NCI-H1436 (cell line): ENCODE results near the gene OR2H1.

Experiments used
- DNase-seq: peaks from one replicate; lab custom pipeline; 2025; lab: John Stamatoyannopoulos, UW

OR2H1 gene

DNA sequence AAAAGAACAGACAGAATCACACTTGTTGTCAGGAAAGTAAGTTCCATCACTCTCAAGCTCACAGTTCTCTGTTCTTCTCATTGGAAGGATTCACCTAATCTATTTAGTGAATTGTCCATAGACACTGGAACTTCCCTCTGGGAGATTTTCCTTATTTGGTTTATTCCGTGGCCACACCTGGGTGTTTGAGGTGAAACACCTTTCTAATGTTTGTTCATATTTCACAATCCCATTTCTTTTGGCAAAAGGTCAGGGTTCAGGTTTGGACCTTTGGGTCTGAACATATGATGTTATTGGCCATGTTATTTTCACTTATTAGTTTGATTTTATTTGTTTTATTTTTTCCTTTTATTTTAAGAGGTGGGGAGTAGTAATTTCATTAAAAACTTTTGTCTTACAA is 26.8 kb downstream of the OR2H1 start:
- DNase-seq = no peak

DNA sequence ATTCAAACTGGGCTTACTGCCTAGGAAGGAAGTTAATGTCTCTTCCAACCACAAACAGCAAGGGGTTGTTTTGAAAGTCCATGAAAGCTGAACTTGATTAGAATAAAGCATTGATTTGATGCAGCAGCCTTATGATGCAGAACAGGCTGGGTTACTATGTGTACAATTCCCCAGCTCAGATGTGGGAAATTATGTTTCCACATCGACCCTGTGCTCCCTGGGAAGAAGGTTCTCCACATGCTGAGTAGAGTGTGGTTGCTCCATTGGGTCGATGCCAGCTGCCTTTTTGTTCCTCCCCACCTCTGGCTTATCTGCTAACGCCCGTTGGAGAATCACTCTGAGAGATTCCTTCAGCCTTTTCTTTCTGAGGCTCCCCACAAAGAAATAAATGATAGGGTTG is 29.6 kb downstream of the OR2H1 start:
- no peak for DNase-seq

DNA sequence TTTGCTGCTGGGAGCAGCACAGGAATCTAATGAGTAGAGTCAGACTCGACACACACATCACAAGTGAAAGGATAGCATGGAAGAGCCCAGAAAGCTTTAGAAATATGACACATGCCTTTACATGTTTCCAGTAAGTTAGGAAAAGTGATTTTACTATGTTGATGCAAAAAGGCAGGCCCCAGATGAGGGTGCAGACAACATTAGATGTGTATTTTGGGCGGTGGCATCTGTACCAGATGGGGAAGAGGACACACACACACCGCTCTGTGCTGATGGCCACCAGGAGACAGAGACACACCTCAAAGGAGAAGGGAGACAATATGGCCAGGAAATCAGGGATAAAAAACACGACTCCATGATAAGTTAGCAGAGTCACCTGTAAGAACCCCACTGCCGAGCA is 30.2 kb downstream of the OR2H1 start:
- DNase-seq = no peak

DNA sequence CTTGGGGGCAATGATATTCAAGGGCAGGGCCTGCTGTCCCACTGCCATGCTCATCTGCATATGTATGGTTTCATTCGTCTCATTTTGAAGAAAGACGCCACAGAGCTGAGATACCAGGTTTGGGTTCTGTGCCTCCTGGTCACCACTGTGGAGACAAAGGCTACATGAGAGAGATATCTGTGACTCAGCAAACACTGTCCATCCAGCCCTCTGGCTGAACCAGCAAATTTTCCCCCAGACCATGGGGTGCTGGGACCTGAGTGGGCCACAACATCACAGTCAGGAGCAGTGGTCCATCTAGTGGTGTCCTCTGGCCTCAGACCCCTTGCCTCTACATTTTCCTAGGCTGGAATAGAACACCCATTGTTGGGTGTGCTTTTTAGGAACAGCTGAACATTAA is 30.7 kb downstream of the OR2H1 start, which contains the start of gene MAS1L:
TSS of gene MAS1L (minus strand) at position 297 of the 400 bp plus-strand sequence. CDS start at position 243, 54 bp downstream.
- DNase-seq = no peak

DNA sequence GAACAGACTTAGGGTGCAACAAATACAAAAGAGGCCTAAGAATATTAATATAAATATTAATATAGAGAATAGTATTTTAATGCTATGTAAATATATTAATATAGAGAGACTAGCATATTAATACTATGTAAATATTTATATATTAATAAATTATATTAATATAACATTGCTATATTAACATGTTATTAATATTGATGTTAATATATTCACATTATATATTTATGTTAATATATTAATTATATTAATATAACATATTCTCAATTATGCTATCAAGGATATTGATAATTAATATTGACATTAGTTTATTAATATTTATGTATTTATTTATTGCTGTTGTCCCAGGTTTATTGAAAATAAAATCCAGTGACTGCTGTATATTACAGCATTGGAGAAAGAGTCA is 31.9 kb downstream of the OR2H1 start:
- DNase-seq = no peak

DNA sequence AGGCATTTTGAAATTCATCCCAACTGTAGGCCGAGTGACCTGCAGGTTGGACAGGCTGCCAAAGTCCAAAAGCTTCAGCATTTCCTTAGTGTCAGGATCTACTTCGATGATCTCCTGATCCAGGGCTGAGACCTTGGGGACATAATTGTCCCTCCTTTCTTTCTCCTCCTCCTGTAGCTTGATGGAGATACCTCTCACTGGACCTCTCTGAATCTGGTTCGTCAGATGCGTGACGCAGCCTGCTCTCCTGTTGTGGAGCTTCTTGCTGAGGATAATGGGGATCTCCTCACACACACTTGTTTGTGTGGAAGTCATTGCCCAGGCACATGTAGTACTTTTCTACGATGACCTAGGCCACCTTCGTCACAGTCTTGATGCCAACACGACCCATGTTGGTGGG is 32.3 kb downstream of the OR2H1 start:
- no peak for DNase-seq

DNA sequence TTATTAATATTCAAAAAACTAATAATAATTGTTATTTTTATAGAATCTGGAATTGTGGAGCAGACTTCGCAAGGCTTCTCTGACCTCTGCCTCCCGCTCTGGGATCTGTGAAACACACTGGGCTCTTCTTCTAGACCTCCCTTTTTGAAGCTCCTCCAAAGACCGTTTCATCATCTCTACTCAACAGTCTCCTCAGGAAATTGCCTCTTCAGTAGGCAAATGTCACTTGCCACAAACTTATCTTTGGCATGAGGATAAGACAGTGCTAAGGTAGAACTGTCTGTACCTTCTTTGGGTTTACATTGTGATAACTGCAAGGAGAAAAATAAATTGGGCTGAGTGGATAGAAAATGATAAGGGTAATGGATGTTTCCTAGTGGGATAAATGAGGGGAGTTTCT is 33.1 kb downstream of the OR2H1 start:
- DNase-seq = no peak

DNA sequence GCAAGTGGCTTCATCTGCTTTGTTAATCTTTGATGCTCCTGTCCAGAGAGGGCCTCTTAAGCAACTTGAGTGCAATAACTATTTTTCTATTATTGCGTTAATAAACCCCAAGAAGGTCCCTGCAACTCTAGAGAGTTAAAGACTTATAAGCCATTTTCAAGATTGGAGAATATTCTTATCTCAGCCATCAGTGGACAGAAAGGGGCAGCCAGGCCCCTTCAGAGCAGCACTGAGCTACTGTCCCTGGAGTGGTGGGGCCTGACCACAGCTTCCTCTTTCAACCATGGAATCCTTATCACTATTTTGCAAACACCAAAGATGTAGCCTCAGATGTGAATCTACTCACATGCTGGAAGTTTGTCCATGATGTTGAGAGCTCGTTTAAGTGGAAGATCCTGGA is 33.6 kb downstream of the OR2H1 start:
- DNase-seq = no peak

DNA sequence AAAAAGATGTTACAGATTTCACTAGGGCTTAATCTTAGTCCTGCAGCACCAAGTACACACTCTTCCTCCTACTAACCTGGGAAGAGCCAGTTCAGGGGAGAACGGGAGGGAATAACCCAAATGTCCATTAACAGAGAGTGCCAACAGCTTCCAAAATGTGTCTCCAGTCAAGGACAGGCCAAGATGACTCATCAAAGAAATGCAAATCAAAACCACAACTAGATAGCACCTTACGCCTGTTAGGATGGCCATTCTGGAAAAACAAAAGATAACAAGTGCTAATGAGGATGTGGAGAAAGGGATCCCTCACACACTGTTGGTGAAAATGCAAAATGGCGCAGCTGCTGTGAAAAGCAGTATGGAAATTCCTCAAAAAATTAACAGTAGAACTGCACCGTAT is 34.6 kb downstream of the OR2H1 start:
- DNase-seq = no peak

DNA sequence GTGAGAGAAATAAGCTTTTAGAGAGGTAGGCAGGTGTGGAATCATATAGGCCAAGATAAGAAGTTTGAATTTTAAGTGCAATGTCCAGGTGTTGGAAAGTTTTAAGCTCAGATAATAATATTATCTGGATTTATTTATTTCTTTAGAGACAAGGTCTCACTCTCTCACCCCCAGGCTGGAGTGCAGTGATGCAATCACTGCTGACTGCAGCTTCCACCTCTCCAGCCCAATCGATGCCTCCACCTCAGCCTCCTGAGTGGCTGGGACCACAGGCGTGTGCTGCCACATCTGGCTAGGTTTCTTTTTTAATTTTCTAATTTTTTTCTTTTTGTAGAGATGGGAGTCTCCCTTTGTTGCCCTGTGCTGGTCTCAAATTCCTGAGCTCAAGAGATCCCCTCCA is 36.3 kb downstream of the OR2H1 start:
- no peak for DNase-seq

DNA sequence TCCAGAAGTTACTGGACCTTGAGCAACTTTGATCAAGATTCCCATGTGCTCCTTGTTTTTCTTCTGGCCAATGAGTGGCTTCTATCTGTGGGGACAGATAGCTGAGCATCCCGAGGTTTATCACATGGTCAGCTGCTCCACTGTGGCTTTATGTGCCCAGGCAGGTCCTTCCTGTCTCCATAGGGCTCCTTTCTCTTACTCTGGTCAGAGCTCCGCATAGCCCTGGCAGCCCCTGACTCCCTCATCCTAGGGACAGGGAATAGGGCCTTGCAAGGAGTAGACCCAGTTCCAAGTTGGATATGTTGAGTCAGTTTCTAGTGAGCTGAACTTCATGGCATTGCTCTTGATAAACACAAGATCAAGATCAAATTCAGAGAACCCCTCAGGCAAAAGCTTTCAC is 37.2 kb downstream of the OR2H1 start:
- DNase-seq = no peak

DNA sequence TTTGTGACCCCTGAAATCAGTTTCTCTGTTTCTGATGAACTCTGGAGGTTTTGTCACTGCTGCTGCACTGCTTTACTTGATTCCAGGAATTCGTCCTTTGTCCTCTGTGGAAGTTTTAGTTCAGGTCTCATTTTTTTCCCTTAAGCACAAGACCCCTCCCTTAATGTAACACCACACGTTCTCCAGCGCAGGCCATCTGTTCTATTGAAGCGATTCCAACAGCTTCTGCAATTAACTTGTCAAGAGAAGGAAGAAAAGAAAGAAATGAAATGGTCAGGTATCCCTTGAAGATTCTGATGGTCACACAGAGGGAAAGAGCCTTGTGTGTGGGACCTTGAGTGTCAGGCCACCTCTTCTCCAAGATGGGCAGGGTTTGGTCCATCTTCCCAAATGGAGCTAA is 38.6 kb downstream of the OR2H1 start:
- DNase-seq = no peak

DNA sequence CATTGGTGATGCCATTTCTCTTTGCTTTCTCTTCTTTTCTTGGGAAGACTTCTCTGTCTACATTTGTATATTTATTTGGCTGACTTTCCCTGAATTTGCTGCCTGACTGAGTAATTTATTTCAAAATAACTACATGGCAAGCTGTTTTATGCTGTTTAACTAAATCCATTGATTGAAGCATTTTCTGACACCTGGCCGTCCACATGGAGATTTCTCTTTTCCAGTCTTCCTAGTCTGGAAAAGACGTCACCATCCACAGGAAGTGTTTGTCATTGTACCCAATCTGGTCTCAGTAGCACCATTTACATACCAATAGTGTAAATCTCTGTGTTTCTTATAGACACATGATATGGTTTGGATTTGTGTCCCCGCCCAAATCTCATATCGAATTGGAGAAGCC is 40.0 kb downstream of the OR2H1 start:
- no peak for DNase-seq

DNA sequence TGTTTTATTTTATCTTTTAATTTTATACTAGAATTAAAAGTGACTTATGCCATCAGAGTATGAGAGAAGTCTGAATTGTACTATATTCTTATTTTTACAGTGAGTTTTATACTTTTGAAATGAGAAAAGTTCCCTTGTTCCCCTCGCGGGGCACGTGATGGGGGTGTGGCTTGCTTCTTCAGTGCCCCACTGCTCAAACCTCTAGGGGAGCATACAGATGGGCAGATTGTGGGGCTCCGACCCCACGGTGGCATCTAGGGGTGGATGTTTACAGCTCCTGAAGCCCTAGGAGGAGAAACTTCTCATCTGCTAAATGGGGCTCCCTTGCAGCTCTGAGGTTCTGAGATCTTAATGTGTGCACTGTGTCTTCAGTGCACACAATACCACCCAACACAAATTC is 42.7 kb downstream of the OR2H1 start:
- DNase-seq = no peak

DNA sequence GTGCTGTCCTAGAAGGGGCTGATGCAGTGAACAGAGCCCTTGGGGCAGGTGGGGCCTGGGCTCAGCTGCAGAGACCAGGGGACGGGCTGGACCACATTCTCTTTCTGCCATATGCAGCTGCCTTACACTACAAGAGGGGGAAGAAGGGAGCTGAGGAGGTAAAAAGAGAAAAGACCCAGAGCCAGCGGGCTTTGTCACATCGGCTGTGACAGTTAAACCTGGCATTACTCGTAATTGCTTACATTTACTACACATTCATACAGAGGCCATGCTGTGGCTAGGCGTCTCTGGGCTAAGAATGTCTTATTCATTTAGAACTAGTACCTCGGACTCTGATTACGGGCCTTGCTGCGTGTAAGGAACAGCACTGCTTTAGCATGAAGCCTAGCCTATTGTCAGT is 43.6 kb downstream of the OR2H1 start:
- no peak for DNase-seq

DNA sequence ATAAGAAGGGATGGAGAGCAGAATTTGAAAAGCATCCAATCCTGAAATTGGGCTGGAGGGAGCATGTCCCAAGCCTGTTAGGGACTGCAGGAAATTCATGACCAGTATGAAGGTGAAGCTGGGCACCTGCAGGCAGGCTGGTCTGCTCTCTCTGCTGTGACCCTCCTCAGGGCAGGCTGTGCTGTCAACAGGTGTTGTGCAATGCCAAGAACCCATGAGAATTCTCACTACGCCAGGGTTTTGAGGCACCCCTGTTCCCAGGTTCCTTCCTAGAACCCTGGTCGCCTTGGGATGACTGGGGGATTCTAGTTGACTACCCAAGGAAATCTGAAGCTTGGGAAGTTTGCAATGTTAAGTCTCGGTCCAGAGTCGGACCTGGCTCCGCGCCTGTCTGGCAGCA is 44.2 kb downstream of the OR2H1 start:
- no peak for DNase-seq

DNA sequence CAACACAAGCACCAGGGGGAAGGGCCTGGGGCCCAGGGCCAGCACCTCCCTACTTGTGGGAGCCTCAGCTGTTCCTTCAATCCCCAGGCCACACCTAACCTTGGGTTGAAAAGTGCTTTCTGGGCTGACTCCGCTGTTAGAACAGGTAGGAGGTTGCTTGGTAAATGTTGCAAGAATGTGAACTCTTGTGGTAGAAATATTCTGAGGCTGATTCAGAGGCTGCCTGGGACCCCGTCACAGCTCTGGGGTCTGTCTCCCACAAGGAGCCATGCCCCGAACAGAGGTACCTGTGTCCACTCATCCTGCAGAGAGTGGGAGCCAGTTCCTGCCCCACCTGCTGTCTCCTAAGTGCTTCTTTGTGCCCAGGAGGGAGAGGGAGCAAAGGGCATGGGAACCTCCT is 45.2 kb downstream of the OR2H1 start:
- no peak for DNase-seq

DNA sequence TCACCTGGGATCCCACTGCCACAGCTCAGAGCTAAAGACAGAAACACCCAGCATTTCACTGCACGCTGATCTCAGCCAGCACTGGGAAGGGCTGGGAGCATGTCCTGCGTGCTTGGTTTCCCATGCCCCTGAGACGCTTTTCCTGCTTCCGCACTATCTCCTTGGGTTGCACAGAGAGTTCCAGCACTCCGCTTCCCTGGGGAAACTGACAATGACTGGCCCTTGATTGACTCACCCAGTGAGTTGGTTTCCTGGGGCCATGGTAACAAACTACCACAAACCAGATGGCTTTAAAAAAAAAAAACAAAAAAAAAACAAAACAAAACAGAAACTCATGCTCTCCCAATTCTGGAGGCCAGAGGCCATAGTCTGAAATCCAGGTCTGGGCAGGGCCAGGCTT is 45.6 kb downstream of the OR2H1 start:
- DNase-seq = no peak

DNA sequence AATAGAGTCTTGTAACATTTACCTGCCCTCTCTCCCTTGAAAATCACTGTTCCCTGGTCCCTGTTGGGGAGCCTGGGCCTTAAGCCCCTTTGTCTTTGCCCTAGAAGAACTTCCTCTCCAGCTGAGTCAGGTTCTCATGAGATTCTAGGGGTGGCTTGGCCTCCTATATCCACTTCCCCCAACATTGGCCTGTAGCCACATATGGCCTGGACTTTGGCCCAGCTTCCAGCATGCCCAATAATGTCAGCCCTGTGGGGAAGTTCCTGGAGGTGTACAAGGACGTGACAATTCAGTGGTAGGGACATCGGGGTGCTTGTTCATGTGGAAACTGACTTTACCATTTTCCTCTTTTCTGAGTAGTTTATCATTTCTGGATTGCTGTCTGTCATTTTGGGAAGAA is 48.0 kb downstream of the OR2H1 start:
- DNase-seq = no peak

DNA sequence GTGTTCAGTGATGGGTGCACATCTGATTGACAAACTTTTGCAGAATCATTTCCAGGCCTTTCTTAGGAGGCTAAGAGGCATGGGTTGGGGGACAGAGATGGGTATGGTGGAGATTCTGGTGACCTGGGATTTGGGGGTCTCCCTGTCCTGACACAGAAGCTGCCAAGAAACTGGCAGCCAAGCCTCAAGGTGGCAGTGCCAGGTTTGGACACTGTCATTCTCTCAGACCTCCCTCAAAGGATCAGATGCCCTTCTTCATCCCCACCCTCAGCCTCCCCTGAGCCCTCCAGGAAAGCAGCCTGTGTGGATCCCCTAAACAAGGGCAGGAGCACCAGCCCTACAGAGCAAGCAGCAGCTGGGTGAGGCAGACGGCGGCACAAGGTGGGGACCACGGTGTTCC is 48.9 kb downstream of the OR2H1 start:
- DNase-seq = no peak

DNA sequence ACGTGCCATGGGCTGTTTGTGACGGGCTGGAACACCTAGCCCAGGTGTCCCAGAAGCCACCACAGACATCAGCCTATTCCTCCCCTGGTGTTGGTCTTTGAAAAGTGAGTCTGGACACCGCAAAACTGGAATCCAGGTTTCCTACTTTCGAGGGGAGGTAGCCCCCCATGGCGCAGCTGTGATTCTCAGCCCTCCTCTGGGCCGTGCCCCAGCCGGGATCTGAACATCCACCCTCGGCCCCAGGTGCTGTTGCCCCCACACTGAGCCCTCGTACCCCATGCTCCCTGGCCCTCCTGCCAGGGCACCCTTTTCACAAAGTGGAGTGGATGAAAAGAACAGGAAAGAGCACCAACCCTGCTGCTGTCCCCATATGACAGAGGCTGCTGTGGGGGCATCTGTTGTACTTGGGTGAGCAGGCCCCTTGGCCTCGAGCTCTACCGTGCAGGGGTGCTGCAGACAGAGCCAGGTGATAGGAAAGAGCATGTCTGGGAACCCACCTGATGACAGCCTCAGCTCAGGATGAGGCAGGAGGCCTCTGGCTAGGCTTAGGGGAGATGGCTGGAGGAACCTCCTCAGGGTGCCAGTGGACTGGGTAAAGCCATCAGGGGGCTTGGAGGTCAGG is 49.6 kb downstream of the OR2H1 start:
- no peak for DNase-seq

DNA sequence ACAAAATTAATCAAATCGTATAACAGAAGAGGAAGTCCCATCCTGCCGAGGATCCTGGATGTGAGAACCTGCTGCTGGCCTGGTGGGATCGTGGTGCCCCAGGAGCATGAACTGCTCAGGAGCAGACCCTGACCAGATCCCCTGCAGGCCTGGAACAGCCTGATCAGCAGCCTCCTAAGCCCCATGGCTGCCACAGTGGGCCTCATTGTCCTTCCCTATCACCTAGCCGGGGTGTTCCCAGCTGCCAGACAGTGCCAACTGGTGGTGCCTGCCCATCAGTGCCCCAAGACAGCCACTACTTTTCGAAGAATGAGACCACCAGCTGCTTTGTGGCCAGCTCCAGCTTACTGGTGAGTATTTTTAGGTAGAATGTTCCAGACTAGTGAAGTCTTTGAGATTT is 50.4 kb downstream of the OR2H1 start:
- DNase-seq = no peak

DNA sequence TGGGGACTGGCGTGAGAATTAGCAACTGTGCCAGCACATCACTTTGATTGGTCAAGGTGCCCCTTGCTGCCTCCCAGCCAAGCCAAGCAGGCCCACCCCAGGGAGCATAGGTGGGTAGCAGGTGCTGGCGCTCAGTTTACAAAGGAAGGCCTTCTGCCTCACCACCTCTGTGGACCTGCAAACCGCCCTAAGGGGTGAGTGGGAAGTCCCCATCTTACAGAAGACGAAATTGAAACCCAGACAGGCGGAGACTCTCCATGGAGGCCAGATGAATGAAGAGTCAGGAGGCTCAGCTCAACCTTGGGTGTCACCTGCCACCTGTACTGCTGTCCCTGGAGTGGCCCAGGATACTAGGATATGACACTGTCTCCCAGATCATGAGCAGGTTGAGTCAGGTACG is 52.3 kb downstream of the OR2H1 start:
- no peak for DNase-seq

DNA sequence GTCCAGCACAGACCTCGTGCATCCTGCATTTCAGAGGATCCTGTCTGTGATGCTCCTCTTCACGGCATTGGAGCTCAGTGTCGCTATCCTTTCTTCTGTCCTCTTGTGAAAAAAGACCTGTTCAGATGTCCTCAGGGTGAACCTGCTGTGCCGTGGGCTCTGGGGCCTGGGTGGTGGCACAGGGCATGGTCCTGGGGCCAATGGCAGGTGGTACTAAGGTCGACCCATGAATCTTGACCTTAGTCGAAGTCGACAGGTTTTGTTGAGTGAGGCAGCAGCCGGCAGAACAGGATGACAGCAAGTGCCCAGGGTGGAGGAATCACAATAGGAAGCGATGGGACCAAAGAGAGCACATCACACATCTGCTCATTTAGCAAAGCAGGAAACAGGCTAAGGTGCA is 52.8 kb downstream of the OR2H1 start:
- no peak for DNase-seq

DNA sequence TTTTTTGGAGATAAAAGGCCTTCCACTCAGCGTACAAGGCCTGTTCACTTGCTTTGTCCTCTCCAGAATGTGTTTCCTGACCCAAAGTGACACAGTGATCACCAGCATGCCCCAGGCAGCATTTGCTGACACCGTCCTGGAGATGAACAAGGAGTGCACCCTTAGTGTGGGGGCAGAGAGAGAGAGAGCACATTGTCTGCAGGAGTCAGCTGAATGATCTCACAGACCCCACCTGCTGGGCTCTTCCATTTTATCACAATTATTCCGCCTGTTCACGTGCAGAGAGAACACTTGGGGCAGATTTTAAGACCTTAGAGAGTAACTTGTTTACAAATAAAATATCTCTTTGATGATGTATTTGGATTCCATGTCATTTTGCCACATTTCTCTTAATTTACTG is 53.2 kb downstream of the OR2H1 start:
- no peak for DNase-seq
